Mesenchymal stem cell (in vitro differentiated cells and primary cell): Measurements from ENCODE around the gene SLC2A10.

Source experiments
- DNase-seq: peaks from one replicate; pipeline ENCODE4 v3.0.0-alpha.2; 2013
- H2AFZ ChIP-seq: one replicate; pipeline ENCODE4 v1.6.1; 2013; ENCODE audit warnings: low read depth, mild to moderate bottlenecking, control low read depth, inconsistent platforms, low read length, moderate library complexity
- H2AK5ac ChIP-seq: 2 replicates; pipeline ENCODE4 v1.6.1; 2013; ENCODE audit warnings: low read length, moderate library complexity, mild to moderate bottlenecking, inconsistent platforms; ENCODE audit not compliant: severe bottlenecking
- H2BK120ac ChIP-seq: one replicate; pipeline ENCODE4 v1.6.1; 2013; ENCODE audit warnings: low read depth, mild to moderate bottlenecking, inconsistent platforms, low read length, moderate library complexity
- H2BK12ac ChIP-seq, 2 experiments: one replicate each; pipeline ENCODE4 v1.6.1; 2013; ENCODE audit warnings: inconsistent platforms in 2 of 2, low read length in 2 of 2, mild to moderate bottlenecking in 2 of 2, moderate library complexity in 2 of 2, control low read depth in 1 of 2
- H2BK15ac ChIP-seq: one replicate; pipeline ENCODE4 v1.6.1; 2013; ENCODE audit warnings: mild to moderate bottlenecking, low read depth, inconsistent platforms; ENCODE audit not compliant: poor library complexity, severe bottlenecking
- H2BK5ac ChIP-seq: 2 replicates; pipeline ENCODE4 v1.6.1; 2013; ENCODE audit warnings: low read depth, mild to moderate bottlenecking, low read length, control low read depth, inconsistent platforms; ENCODE audit not compliant: poor library complexity, severe bottlenecking
- H3K14ac ChIP-seq, 2 experiments: one replicate each; pipeline ENCODE4 v1.6.1; 2013; ENCODE audit warnings: inconsistent platforms in 2 of 2, low read length in 2 of 2, control low read depth in 1 of 2, mild to moderate bottlenecking in 1 of 2, moderate library complexity in 1 of 2
- H3K18ac ChIP-seq, 2 experiments: one replicate each; pipeline ENCODE4 v1.6.1; 2013; ENCODE audit warnings: inconsistent platforms in 2 of 2, low read length in 2 of 2, control low read depth in 1 of 2, low read depth in 1 of 2, mild to moderate bottlenecking in 1 of 2
- H3K23ac ChIP-seq, 2 experiments: one replicate each; pipeline ENCODE4 v1.6.1; 2013; ENCODE audit warnings: inconsistent platforms in 2 of 2, low read length in 2 of 2, mild to moderate bottlenecking in 2 of 2, moderate library complexity in 2 of 2, control low read depth in 1 of 2
- H3K27ac ChIP-seq: 2 replicates; pipeline ENCODE4 v1.5.1; 2013; ENCODE audit warnings: mild to moderate bottlenecking, moderate library complexity, low read length, control low read depth, inconsistent platforms; ENCODE audit not compliant: poor library complexity, severe bottlenecking
- H3K27me3 ChIP-seq, 2 experiments: 2 replicates each; pipeline versions ENCODE4 v1.6.1 to v1.7.0; 2013; ENCODE audit warnings: low read length in 2 of 2, mild to moderate bottlenecking in 2 of 2, moderate library complexity in 2 of 2, control low read depth in 1 of 2, inconsistent platforms in 1 of 2; ENCODE audit not compliant: control insufficient read depth in 1 of 2, insufficient read depth in 1 of 2
- H3K36me3 ChIP-seq, 2 experiments: 2 replicates each; pipeline versions ENCODE4 v1.6.1 to v1.7.0; 2013; ENCODE audit warnings: low read length in 2 of 2, control low read depth in 1 of 2, inconsistent platforms in 1 of 2, low read depth in 1 of 2, mild to moderate bottlenecking in 1 of 2; ENCODE audit not compliant: insufficient read depth in 2 of 2, control insufficient read depth in 1 of 2
- H3K4ac ChIP-seq, 2 experiments: one replicate each; pipeline ENCODE4 v1.6.1; 2013; ENCODE audit warnings: inconsistent platforms in 2 of 2, low read length in 2 of 2, mild to moderate bottlenecking in 2 of 2, moderate library complexity in 2 of 2, control low read depth in 1 of 2, low read depth in 1 of 2
- H3K4me1 ChIP-seq: 2 replicates; pipeline ENCODE4 v1.6.1; 2013; ENCODE audit warnings: low read depth, low read length, control low read depth; ENCODE audit not compliant: control insufficient read depth, insufficient read depth
- H3K4me2 ChIP-seq: 2 replicates; pipeline ENCODE4 v1.6.1; 2013; ENCODE audit warnings: low read length, mild to moderate bottlenecking, inconsistent platforms; ENCODE audit not compliant: poor library complexity, severe bottlenecking
- H3K4me3 ChIP-seq, 2 experiments: 2 replicates each; pipeline versions ENCODE4 v1.5.1 to v1.7.0; 2013; ENCODE audit warnings: low read length in 2 of 2, mild to moderate bottlenecking in 2 of 2, control low read depth in 1 of 2, low read depth in 1 of 2; ENCODE audit not compliant: insufficient read depth in 1 of 2
- H3K79me1 ChIP-seq: replicated peaks from 2 replicates; pipeline ENCODE4 v1.6.1; 2013; ENCODE audit warnings: mild to moderate bottlenecking, control low read depth, low read length, inconsistent platforms; ENCODE audit not compliant: poor library complexity, severe bottlenecking
- H3K9ac ChIP-seq: 2 replicates; pipeline ENCODE4 v1.7.0; 2013; ENCODE audit warnings: mild to moderate bottlenecking, low read length, moderate library complexity
- H3K9me3 ChIP-seq: 2 replicates; pipeline ENCODE4 v1.7.0; 2013; ENCODE audit warnings: mild to moderate bottlenecking, low read length; ENCODE audit not compliant: control insufficient read depth
- H4K8ac ChIP-seq: one replicate; pipeline ENCODE4 v1.6.1; 2013; ENCODE audit warnings: inconsistent platforms, mild to moderate bottlenecking, low read length, moderate library complexity
- H4K91ac ChIP-seq: one replicate; pipeline ENCODE4 v1.6.1; 2013; ENCODE audit warnings: mild to moderate bottlenecking, low read length, inconsistent platforms
- WGBS: methylation state at CpG from one replicate; pipeline ENCODE4 v1.1.7; 2013; ENCODE audit warnings: mixed read lengths; 5-methylcytosine and 5-hydroxymethylcytosine counted together

Gene SLC2A10

DNA sequence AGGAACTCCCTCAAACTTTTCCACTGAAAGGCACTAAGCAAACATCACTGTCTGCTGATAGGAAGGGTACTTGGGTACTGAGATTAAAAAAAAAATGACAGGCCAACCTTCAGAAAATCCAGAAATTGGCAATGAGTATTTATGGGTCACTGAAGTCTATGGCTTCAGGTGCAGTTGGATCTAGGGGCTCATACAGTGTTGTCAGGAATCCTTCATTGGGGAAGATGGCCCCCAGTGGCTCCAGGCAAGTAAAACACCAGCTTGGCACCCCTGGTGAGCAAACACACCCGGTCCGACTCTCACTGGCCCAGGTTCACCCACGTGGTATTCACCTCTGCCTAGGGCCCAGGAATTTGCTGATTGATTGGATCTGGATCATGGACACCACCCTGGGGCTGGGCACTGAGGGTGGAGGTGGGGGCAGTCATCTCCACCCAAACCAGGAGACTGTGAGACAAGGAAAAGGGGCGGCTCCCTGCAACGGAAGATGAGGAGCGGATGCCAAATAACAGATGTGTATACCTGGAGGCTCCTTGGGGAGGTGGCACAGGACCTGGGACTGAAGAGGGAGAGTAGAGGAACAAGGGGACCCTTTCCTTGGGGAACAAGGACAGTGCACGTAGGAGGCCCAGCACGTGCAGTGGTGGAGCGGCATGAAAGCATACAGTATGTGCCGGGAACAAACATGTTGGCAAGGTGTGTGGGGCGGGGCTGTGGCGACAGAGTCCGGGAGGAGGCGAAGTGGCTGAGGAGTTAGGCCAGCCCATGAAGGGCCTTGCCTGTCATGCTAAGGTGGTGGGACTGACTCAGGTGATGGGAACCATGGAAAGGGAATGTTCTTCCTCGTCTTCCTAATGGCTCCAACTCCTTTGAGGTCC, 4.7 kb downstream of the SLC2A10 start:
- no peak overlapping the region for H3K14ac ChIP-seq
- peak overlapping the region; percentile 4 to 75 for H3K18ac ChIP-seq
- peak overlapping the region; percentile 54 for H2BK15ac ChIP-seq

DNA sequence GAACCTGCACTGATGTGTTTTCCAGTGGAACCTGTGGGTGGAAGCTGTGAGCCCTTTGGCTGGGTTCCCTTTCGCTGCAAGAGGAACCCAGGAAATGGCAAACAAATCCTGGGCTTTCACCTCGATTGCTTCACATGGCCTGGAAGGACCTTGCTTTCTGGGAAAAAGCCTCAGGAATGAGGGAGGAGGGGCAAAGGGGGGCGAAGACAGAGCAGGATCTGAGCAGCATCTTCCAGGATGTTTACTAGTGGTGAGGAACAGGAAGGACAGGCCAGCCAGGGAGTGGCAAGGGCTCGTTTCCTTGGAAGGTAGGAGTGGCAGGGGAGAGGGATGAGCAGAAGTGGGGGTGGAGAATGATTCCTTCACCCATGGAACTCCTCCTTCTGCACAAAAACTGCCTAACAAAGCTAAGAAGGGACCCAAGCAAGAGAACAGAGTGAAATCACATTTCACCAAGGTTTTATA, 5.9 kb downstream of the SLC2A10 start:
- no peak overlapping the region for H3K27ac ChIP-seq

More for the DNA sequence above, 4.7 kb downstream of the SLC2A10 start:
- Histone ChIP-seq H3K9ac (no peak overlapping the region), H3K4me1 (peaks cover 9% of the 10 kb centered on the region), H3K4me3 (peak overlapping the region in 1 of 2 experiments; percentile 24), H2BK12ac (peak overlapping the region; percentile 19 to 56), H3K27ac (no peak overlapping the region), H2BK5ac (no peak overlapping the region), H3K4ac (peak overlapping the region in 1 of 2 experiments; percentile 57), H2BK120ac (no peak overlapping the region), H4K8ac (peak overlapping the region; percentile 67), H4K91ac (peak overlapping the region; percentile 83), H2AFZ (no peak overlapping the region), H3K4me2 (no peak overlapping the region), H3K9me3 (no peaks in the 10 kb centered on the region), H3K23ac (no peak overlapping the region), H3K27me3 (no peaks in the 10 kb centered on the region), H3K36me3 (peaks cover 3 to 40% of the 10 kb centered on the region in 2 experiments), H3K79me1 (peaks cover 15% of the 10 kb centered on the region), H2AK5ac (no peak overlapping the region)
- DNase-seq: no peak
- whole genome bisulfite sequencing: 95% methylated on average over 15 of the region's 15 CpGs

DNA sequence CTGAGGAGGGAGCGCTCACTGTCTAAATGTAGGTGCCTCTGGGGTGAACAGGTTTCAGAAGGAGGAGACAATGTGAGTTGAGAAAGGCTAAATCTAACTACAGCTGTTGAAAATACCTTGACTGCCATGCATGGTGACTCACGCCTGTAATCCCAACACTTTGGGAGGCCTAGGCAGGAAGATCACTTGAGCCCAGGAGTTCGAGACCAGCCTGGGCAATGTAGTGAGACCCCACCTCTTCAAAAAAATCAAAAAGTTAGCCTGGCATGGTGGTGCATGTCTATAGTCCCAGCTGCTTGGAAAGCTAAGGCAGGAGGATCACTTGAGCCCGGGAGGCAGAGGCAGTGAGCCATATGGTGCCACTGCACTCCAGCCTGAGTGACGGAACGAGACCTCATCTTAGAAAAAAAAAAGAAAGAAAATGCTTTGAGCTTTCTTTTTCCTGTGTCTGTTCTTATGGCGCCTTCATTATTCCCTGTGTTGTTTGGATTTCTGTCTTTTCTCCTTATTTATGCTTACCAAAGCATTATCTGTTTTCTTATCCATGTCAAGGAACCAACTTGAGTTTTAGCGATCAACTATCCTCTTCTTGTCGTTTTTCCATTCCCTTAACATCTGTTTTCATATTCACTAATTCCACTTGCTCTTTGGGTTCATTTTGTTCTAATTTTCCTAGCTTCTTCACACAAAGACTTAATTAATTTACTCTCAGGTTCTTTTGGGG, 8.5 kb downstream of the SLC2A10 start:
- peaks cover 3% of the 10 kb centered on the region for H3K4me1 ChIP-seq
- no peak overlapping the region for H3K27ac ChIP-seq
- no peak overlapping the region for H3K14ac ChIP-seq
- H3K23ac ChIP-seq: no peak overlapping the region
- H3K36me3 ChIP-seq: peaks cover 3 to 62% of the 10 kb centered on the region in 2 experiments
- peaks cover 4% of the 10 kb centered on the region for H3K79me1 ChIP-seq
- H4K91ac ChIP-seq: no peak overlapping the region
- no peak overlapping the region for H2BK5ac ChIP-seq
- H3K9me3 ChIP-seq: peaks cover 19% of the 10 kb centered on the region
- no peak overlapping the region for H2BK15ac ChIP-seq
- no peak overlapping the region for H4K8ac ChIP-seq
- WGBS: 97% methylated on average over 8 of the region's 9 CpGs
- H2BK12ac ChIP-seq: no peak overlapping the region
- no peak overlapping the region for H2AFZ ChIP-seq
- H3K18ac ChIP-seq: no peak overlapping the region
- H3K27me3 ChIP-seq: no peaks in the 10 kb centered on the region
- H3K4ac ChIP-seq: no peak overlapping the region
- H3K9ac ChIP-seq: no peak overlapping the region
- no peak overlapping the region for H3K4me2 ChIP-seq
- DNase-seq: no peak
- no peak overlapping the region for H3K4me3 ChIP-seq
- no peak overlapping the region for H2BK120ac ChIP-seq
- no peak overlapping the region for H2AK5ac ChIP-seq

More for the DNA sequence above, 5.9 kb downstream of the SLC2A10 start:
- Histone ChIP-seq H3K36me3 (peaks cover 3 to 51% of the 10 kb centered on the region in 2 experiments), H3K18ac (no peak overlapping the region), H2AFZ (no peak overlapping the region), H3K27me3 (no peaks in the 10 kb centered on the region), H2BK15ac (no peak overlapping the region), H3K23ac (no peak overlapping the region), H3K4me3 (no peak overlapping the region), H3K4me1 (peaks cover 7% of the 10 kb centered on the region), H3K9ac (no peak overlapping the region), H2BK12ac (no peak overlapping the region), H3K9me3 (peaks cover 9% of the 10 kb centered on the region), H2BK5ac (no peak overlapping the region), H2BK120ac (no peak overlapping the region), H3K14ac (no peak overlapping the region), H3K79me1 (peaks cover 15% of the 10 kb centered on the region), H4K91ac (no peak overlapping the region), H4K8ac (no peak overlapping the region), H3K4ac (no peak overlapping the region), H3K4me2 (no peak overlapping the region), H2AK5ac (no peak overlapping the region)
- WGBS: 23% methylated on average over 3 of the region's 4 CpGs
- peak; percentile 92 for DNase-seq

DNA sequence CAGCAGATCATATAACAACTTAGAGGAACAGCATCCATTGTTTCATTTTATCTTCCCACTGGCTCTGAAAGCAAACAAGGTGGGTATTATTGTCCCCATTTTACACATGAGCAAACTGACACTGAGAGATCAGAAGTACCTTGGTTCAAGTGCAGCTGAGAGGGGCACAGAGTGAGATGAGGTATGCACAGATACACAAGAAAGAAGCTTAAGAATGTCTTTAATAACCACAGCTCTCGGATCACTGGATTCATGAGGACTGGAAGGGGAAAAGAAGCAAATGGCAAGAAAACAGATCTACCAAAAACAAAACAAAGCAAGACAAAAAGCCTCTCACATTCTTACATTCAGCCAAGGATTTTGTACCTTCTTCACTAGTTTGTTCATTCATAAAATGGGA, 10.6 kb downstream of the SLC2A10 start:
- Histone ChIP-seq H3K4me2 (no peak overlapping the region), H3K36me3 (peaks cover 2 to 58% of the 10 kb centered on the region in 2 experiments), H4K8ac (no peak overlapping the region), H3K9ac (no peak overlapping the region), H3K18ac (no peak overlapping the region), H3K4me1 (peaks cover 3% of the 10 kb centered on the region), H2BK15ac (no peak overlapping the region), H2BK5ac (no peak overlapping the region), H2BK120ac (no peak overlapping the region), H3K23ac (no peak overlapping the region), H3K4me3 (peak overlapping the region in 1 of 2 experiments; percentile 7), H3K79me1 (no peaks in the 10 kb centered on the region), H4K91ac (no peak overlapping the region), H3K4ac (no peak overlapping the region), H3K14ac (no peak overlapping the region), H3K27me3 (no peaks in the 10 kb centered on the region), H2BK12ac (no peak overlapping the region), H2AK5ac (no peak overlapping the region), H2AFZ (no peak overlapping the region), H3K27ac (no peak overlapping the region), H3K9me3 (peaks cover 23% of the 10 kb centered on the region)
- WGBS: no CpG with 5 or more reads among the region's 1 CpG
- DNase-seq: no peak
